ENCODE results near the gene POU2F2.
"Not testable (repeated sequence)": the region's sequence is repeated elsewhere in the genome, so short reads cannot be mapped to it uniquely, and the experiment has no call there.

DNA sequence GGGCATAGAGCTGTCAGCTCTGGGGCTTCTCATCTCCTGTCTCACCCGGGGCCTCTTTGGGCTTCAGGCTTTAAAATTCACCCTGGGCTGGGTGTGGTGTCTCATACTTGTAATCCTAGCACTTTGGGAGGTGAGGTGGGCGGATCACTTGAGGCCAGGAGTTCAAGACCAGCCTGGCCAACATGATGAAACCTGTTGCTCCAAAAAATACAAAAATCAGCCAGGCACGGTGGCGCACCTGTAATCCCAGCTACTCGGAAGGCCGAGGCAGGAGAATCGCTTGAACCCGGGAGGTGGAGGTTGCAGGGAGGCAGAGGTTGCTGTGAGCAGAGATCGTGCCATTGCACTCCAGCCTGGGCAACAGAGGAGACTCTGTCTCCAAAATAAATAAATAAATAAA lies 91.8 kb downstream of the POU2F2 start:
- TF ChIP-seq, protein P1, sequence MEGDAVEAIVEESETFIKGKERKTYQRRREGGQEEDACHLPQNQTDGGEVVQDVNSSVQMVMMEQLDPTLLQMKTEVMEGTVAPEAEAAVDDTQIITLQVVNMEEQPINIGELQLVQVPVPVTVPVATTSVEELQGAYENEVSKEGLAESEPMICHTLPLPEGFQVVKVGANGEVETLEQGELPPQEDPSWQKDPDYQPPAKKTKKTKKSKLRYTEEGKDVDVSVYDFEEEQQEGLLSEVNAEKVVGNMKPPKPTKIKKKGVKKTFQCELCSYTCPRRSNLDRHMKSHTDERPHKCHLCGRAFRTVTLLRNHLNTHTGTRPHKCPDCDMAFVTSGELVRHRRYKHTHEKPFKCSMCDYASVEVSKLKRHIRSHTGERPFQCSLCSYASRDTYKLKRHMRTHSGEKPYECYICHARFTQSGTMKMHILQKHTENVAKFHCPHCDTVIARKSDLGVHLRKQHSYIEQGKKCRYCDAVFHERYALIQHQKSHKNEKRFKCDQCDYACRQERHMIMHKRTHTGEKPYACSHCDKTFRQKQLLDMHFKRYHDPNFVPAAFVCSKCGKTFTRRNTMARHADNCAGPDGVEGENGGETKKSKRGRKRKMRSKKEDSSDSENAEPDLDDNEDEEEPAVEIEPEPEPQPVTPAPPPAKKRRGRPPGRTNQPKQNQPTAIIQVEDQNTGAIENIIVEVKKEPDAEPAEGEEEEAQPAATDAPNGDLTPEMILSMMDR (IDR thresholded peaks at IDR 0.05): not testable (repeated sequence)
- not testable (repeated sequence) for TF ChIP-seq POLR2A, EP300 (IDR thresholded peaks at IDR 0.05)
